Cardiac muscle cell (in vitro differentiated cells and primary cell): Measurements from ENCODE around the gene ALG12. TPM values are rescaled to one million over a fixed set of nuclear protein-coding genes. Genes with fewer than 3 reads are reported as not detected.

Experiments used
- DNase-seq, 2 donors: peaks; one replicate each; pipeline versions ENCODE4 v3.0.0 to v3.0.0-alpha.2; 2010 to 2017; ENCODE audit warnings: low read depth in 1 of 2, low spot score in 1 of 2
- H3K27ac ChIP-seq: fragments of 200-600 bp; sonication (generic); 2 replicates; pipeline ENCODE4 v1.5.1; 2016
- H3K27me3 ChIP-seq: fragments of 200-600 bp; sonication (generic); 2 replicates; pipeline ENCODE4 v1.6.0; 2016; ENCODE audit warnings: control low read depth
- H3K36me3 ChIP-seq: fragments of 200-600 bp; sonication (generic); 2 replicates; pipeline ENCODE4 v1.5.1; 2016; ENCODE audit warnings: control low read depth
- H3K4me1 ChIP-seq: fragments of 200-600 bp; sonication (generic); 2 replicates; pipeline ENCODE4 v1.8.1; 2017; ENCODE audit warnings: low read depth, mild to moderate bottlenecking, mixed run types
- H3K4me3 ChIP-seq: fragments of 200-600 bp; sonication (generic); 2 replicates; pipeline ENCODE4 v1.5.1; 2016; ENCODE audit warnings: mild to moderate bottlenecking
- H3K9me3 ChIP-seq: fragments of 200-600 bp; sonication (generic); 2 replicates; pipeline ENCODE4 v1.5.1; 2017; ENCODE audit warnings: low read depth, mild to moderate bottlenecking, control low read depth
- polyA plus RNA-seq: library from polyadenylated mRNA; unstranded; fragments of >200 nt; fragmentation: Nextera tagmentation; extraction: Ambion mirVana; gene quantifications from 2 replicates; pipeline ENCODE4 v1.2.1, GENCODE V29; 2016
- total RNA-seq: library from RNA; depleted of rRNA; stranded (reverse); fragments of >200 nt; gene quantifications from 2 replicates; pipeline ENCODE4 v1.2.3, GENCODE V29; 2016
- TF ChIP-seq, protein P1 (sequence below): IDR thresholded peaks from 2 replicates; pipeline ENCODE4 v1.5.1; 2012; ENCODE audit warnings: low read depth, mild to moderate bottlenecking, low read length

The ALG12 gene
- total and polyA plus RNA-seq, 2 experiments from 2014 or later, result 10.5 to 38.0 TPM

DNA sequence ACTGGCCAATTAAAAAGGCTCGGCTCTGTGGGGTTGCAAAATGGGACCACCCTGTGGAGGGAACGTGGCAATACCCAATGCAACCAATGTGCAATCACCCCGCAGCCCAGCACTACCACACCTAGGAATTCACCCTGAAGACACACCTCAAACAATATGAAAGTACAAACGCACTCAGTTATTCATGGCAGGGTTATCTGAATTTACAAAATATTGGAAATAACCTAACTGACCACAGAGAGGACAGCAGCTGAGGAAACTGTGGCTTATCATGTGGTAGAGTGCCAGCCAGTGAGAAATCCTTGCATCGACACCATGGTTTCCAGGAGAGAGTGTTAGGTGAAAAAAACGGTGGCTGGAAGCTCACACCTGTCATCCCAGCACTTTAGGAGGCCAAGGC lies 18.7 kb downstream of the ALG12 start:
- TF ChIP-seq, protein P1, sequence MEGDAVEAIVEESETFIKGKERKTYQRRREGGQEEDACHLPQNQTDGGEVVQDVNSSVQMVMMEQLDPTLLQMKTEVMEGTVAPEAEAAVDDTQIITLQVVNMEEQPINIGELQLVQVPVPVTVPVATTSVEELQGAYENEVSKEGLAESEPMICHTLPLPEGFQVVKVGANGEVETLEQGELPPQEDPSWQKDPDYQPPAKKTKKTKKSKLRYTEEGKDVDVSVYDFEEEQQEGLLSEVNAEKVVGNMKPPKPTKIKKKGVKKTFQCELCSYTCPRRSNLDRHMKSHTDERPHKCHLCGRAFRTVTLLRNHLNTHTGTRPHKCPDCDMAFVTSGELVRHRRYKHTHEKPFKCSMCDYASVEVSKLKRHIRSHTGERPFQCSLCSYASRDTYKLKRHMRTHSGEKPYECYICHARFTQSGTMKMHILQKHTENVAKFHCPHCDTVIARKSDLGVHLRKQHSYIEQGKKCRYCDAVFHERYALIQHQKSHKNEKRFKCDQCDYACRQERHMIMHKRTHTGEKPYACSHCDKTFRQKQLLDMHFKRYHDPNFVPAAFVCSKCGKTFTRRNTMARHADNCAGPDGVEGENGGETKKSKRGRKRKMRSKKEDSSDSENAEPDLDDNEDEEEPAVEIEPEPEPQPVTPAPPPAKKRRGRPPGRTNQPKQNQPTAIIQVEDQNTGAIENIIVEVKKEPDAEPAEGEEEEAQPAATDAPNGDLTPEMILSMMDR, result no peak
- Histone ChIP-seq H3K4me1 (no peaks in the 10 kb centered on the region), H3K27ac (no peak overlapping the region), H3K27me3 (no peaks in the 10 kb centered on the region), H3K9me3 (no peaks in the 10 kb centered on the region), H3K4me3 (no peak overlapping the region), H3K36me3 (no peaks in the 10 kb centered on the region)
- DNase-seq, result no peak

DNA sequence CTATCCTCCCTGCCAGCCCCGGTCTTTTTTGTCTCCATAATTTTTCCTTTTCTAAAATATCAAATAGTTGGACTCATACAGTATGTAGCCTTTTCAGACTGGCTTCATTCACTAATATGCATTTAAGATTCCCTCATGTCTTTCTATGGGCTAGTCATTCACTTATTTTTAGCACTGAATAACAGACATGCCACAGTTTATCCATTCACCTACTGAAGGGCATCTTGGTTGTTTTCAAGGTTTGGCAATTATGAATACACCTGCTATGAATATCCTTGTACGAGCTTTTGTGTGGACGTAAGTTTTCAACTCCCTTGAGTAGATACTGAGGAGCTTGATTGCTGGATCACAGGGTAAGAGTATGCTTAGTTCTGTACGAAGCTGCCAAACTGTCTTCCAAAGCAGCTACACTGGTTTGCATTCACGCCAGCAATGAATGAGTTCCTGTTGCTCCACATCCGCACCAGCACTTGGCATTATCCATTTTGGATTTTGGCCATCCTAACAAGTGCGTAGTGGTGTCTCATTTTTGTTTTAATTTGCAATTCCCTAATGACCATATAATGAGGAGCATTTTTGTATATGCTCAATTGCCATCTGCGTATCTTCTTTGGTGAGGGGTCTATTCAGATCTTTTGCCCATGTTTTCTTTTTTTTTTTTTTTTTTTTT lies 21.1 kb downstream of the ALG12 start:
- Histone ChIP-seq H3K4me1 (no peaks in the 10 kb centered on the region), H3K36me3 (no peaks in the 10 kb centered on the region), H3K27ac (no peak overlapping the region), H3K27me3 (no peaks in the 10 kb centered on the region), H3K9me3 (no peaks in the 10 kb centered on the region), H3K4me3 (no peak overlapping the region)
- no peak for DNase-seq
- TF ChIP-seq, protein P1, result no peak

DNA sequence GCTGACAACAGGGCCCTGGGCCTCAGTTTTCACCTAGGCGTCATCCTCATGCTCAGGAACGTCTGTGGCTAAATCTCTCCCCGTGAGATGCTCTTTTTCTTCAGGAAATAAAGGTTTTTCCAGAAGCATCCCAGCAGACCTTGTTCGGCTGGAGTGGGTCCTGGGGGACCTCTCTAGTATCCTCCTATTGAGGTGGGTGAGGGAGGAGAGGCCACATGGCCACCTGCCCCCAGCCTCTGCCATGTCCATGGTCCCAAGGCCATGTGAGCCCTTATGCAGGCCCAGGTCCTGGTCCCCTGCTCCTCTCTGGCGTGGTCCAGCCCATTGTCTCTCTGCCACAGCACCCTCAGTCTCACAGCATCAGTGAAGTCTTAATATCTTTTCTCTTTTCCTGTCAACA lies 22.0 kb downstream of the ALG12 start:
- no peak for DNase-seq
- TF ChIP-seq, protein P1, result no peak
- Histone ChIP-seq H3K4me3 (no peak overlapping the region), H3K36me3 (no peaks in the 10 kb centered on the region), H3K4me1 (no peaks in the 10 kb centered on the region), H3K9me3 (no peaks in the 10 kb centered on the region), H3K27ac (no peak overlapping the region), H3K27me3 (no peaks in the 10 kb centered on the region)

DNA sequence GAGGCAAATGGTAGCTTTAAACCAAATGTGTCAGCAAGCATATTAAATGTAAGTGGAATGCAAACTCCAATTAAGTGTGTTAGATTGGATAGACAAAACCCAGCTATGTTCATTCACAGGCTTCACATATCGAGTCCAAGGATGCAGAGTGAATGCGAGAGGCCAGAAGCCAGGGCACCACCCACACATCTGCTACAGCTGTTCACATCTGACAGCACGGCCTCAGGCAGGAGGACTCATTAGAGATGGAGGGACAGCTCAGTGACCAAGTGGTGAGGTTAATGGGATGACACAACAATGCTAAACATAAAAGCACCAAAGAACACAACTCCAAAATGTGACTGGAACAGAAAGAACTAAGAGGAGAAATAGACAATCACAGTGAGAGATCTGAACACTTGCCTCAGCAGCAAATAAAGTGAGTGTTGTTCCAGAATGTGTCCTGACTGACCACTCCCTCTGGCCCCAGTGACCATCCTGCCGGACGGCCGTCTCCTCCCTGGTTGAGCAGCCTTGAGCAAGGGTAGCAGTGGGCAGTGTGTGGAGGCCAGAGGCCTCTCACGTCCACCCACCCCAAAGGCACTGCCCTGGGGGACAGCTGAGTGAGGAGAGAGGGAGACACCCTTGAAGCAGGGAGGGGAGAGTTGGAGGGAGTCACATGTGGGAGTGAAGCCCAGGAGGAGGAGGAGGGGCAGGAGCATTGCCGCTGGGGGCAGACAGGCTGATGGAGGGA lies 23.8 kb downstream of the ALG12 start:
- Histone ChIP-seq H3K4me3 (no peak overlapping the region), H3K27ac (no peak overlapping the region), H3K36me3 (no peaks in the 10 kb centered on the region), H3K9me3 (no peaks in the 10 kb centered on the region), H3K27me3 (no peaks in the 10 kb centered on the region), H3K4me1 (no peaks in the 10 kb centered on the region)
- TF ChIP-seq, protein P1, result no peak
- DNase-seq, result no peak

DNA sequence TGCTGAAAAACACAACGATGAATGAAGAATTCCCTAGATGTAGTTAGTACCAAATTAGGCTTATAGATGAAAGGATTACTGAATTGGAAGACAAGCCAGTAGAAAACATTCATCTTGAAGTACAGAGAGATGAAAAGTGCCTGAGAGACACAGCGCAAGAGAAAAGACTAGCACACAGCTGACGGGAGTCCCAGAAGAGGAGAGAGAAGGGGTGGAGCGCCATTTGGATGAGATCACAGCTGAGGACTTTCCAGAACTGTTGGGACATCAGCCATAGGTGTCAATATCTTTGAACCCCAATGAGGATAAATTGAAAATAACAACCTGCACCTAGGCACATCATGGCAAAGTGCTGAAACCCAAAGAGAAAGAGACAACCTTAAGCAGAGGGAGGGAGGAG lies 25.2 kb downstream of the ALG12 start:
- no peak for DNase-seq
- H3K36me3 ChIP-seq, result no peaks in the 10 kb centered on the region
- H3K27ac ChIP-seq, result no peak overlapping the region
- TF ChIP-seq, protein P1, result no peak
- H3K4me1 ChIP-seq, result no peaks in the 10 kb centered on the region
- H3K9me3 ChIP-seq, result no peaks in the 10 kb centered on the region
- no peaks in the 10 kb centered on the region for H3K27me3 ChIP-seq
- no peak overlapping the region for H3K4me3 ChIP-seq
